ENCODE results near the gene MED22.
"Not testable (repeated sequence)": the region's sequence is repeated elsewhere in the genome, so short reads cannot be mapped to it uniquely, and the experiment has no call there.

MED22 gene

DNA sequence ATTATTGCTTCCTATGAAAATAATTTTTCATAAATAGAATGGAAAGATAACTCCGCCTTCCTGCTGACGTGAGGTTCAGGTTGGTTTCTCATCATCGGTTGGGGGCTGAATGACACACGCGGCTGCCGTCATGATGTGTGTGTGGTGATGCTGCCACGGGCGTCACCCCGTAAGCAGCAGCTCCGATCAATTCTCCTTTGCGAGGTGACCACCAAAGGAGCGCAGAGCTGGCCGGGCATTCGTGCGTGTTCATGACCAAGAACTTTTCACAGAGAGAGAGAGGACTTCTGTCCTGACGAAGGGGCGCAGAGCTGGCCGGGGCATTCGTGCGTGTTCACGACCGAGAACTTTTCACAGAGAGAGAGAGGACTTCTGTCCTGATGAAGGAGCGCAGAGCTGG lies 42.2 kb downstream of the MED22 start:
- TF ChIP-seq, protein P1, sequence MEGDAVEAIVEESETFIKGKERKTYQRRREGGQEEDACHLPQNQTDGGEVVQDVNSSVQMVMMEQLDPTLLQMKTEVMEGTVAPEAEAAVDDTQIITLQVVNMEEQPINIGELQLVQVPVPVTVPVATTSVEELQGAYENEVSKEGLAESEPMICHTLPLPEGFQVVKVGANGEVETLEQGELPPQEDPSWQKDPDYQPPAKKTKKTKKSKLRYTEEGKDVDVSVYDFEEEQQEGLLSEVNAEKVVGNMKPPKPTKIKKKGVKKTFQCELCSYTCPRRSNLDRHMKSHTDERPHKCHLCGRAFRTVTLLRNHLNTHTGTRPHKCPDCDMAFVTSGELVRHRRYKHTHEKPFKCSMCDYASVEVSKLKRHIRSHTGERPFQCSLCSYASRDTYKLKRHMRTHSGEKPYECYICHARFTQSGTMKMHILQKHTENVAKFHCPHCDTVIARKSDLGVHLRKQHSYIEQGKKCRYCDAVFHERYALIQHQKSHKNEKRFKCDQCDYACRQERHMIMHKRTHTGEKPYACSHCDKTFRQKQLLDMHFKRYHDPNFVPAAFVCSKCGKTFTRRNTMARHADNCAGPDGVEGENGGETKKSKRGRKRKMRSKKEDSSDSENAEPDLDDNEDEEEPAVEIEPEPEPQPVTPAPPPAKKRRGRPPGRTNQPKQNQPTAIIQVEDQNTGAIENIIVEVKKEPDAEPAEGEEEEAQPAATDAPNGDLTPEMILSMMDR (conservative IDR thresholded peaks at IDR 0.05; ENCODE audit: low read length) = no peak

DNA sequence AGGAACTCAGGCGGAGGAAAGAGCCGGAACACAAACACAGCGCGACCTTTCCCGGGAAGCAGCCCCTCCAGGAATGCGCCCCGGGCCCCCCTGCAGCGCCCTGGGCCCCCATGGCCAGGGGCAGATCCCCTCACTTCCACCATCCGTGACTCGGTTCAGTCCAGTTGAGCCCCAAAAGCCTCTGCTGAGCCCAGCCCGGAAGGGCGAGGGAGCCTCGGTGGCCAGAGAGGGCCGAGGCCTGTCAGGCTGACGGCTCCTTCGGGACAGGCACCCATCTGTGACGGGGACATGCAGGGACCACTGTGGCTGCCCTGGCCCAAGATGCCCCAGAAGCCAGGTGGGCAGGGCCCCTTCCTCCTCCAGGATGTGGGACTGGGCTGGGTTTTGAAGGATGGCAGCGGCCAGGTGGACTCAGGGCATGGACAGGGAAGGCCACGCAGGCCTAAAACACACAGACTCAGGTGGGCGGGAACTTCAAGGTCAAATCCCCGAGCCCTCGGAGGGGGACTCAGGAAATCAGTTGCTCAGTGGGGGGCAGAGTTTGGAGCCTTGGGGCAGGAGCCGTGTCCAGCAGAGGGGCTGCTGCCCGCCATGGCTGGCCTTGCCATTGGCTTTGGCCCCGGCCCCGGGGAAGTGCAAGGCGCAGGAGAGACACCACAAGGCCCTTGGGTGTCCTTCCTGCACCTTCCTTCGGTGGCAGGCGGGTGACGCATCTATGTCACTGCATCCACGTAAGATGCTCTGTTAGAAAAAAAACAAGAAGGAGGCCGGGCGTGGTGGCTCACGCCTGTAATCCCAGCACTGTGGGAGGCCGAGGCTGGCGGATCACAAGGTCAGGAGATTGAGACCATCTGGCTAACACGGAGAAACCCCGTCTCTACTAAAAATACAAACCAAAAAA lies 43.2 kb downstream of the MED22 start:
- H3K4me3 ChIP-seq (ENCODE audit: low read length) = no peak overlapping the region
- TF ChIP-seq, protein P1 (conservative IDR thresholded peaks at IDR 0.05; ENCODE audit: low read length) = no peak
- DNase-seq (ENCODE audit: low read depth) = no peak

More for the DNA sequence above, 42.2 kb downstream of the MED22 start:
- DNase-seq (ENCODE audit: low read depth) = no peak
- H3K4me3 ChIP-seq (ENCODE audit: low read length) = no peak overlapping the region

DNA sequence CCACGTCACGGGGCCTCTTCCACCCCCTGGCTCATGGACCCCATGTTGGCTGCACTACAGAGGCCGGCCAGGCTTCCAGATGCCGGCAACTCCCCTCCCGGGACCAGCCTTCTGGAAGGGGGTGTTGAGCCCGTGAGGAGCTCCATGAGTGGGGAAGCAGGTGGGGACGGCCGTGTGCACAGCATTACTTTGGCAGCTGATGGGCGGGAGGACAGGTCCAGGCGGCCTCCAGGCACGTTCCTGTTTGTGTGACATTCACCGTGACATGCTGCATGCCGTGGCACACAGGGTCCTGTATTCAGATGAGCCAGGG lies 43.8 kb downstream of the MED22 start:
- H3K4me3 ChIP-seq (ENCODE audit: low read length) = no peak overlapping the region
- TF ChIP-seq, protein P1 (conservative IDR thresholded peaks at IDR 0.05; ENCODE audit: low read length) = no peak
- DNase-seq (ENCODE audit: low read depth) = no peak

DNA sequence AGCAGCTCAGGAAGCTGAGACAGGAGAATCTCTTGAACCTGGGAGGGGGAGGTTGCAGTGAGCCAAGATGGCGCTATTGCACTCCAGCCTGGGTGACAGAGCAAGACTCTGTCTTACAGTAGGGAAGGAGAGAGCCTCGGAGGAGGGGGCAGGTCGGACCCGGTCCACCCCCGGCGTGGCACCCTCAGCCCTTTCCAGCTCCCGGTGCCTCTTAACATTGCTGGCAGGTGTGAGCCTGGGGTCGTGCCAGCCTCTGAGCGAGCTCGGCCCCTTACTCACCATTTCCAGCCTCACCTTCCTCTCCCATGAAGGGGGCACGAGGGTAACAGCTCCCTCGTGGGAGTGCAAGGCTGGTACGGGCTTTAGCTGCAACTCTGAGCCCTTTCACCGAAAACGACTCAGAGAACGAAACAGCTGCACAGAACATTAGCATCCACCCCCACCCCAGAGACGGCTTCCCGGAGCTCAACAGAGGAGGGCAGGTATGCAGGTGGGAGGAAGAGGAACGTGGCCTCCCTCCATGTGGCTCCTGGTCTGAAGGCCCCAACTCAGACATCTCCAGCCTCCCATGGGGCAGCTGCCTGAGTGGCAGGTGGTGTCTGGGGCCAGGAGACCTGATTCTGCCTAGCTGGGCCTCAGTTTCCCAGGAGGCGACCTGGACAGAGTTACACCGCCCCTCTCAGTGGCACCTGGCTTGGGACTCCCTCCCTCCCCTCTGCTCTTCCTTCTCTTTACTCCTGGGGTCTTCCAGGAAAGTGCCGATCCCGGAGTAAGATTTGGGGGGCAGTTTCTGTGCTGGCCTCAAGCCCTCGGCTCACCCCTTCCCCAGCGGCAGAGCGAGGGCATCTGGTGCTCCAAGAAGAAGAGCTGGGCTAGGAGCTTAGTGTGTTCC lies 44.4 kb downstream of the MED22 start:
- no peak for DNase-seq (ENCODE audit: low read depth)
- no peak overlapping the region for H3K4me3 ChIP-seq (ENCODE audit: low read length)
- TF ChIP-seq, protein P1 (conservative IDR thresholded peaks at IDR 0.05; ENCODE audit: low read length) = no peak

DNA sequence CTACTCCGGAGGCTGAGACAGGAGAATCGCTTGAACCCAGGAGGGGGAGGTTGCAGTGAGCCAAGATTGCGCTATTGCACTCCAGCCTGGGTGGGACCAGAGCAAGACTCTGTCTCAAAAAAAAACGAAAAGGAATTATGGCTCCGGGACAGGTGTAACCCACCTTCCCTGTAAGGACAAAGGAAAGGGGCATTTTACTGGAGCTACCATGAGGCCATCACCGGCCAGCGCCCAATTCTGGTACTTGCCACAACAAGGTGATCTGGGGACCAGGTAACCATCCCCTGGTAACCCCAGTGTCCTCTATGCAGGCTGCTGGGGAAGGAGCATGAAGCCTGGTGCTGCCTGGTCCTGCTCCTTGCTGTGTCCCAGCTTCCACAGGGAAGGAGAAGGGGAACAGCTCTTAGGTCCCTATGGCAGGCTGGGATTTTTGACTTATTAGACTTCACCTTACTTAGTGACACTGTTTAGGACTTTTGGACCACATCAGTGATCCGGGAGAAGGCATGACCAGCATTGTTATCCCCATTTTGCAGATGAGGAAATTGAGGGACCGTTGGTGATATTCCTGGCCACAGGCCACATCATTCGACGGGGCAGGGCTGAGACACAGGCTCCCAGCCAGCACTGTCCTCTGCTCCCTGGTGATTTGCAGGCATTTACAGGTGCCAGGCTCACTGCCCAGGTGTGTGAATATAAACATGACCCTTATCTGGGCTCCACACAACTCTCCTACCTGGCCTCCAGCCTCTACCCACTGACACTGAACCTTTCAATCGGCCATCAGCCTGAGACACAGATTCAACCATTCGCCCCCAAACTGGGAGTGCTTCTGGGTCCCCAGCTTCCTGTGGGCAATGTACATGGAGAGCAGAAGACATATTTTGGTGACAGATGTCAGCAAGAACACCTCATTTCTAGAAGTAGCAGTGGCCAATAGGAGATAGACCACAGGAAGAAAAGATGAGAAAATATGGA lies 46.4 kb downstream of the MED22 start:
- TF ChIP-seq, protein P1 (conservative IDR thresholded peaks at IDR 0.05; ENCODE audit: low read length) = no peak
- no peak for DNase-seq (ENCODE audit: low read depth)
- H3K4me3 ChIP-seq (ENCODE audit: low read length) = no peak overlapping the region

DNA sequence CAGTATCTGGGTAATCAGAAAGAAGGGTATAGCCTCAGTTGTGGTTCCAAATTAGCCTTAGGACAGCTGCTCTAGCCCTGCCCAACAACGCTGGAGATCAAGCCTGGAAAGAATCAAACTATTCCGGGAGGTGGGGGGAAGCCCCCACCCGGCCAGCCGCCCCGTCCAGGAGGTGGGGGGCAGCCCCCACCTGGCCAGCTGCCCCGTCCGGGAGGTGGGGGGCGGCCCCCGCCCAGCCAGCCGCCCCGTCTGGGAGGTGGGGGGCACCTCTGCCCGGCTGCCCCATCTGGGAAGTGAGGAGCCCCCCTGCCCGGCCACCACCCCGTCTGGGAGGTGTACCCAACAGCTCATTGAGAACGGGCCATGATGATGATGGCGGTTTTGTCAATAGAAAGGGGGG lies 47.9 kb downstream of the MED22 start:
- DNase-seq (ENCODE audit: low read depth); H3K4me3 ChIP-seq (ENCODE audit: low read length): not testable (repeated sequence)

DNA sequence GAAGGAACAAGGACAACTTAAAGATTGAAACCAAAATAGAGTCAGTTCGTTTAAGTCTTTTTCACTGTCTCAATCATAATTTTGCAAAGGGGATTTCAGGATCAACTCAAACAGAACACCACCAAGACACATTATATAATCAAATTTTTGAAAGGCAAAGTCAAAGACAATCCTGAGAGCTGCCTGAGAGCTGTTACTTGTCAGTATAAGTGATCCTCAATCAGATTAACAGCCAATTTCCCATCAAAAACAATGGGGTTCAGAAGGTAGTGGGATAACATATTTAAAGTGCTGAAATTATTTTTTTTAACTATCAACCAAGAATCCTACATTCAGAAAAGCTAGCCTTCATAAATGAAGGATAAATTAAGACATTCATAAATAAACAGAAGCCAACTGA lies 53.7 kb downstream of the MED22 start:
- no peak overlapping the region for H3K4me3 ChIP-seq (ENCODE audit: low read length)
- no peak for DNase-seq (ENCODE audit: low read depth)
- TF ChIP-seq, protein P1 (conservative IDR thresholded peaks at IDR 0.05; ENCODE audit: low read length) = no peak
